Measurements from ENCODE around the gene PARD3B.

PARD3B gene

GRCh38 chr2:204542982-204543608 lies 2.2 kb upstream of the PARD3B start:
- DNase-seq (ENCODE audit: low read depth): no peak

GRCh38 chr2:204545861-204546735 lies 823 bp downstream of the PARD3B start:
- DNase-seq (ENCODE audit: low read depth): no peak

GRCh38 chr2:204550751-204551511 lies 5.7 kb downstream of the PARD3B start:
- peak; percentile 87 for DNase-seq (ENCODE audit: low read depth)

GRCh38 chr2:204551512-204551863 lies 6.2 kb downstream of the PARD3B start:
- DNase-seq (ENCODE audit: low read depth): no peak

GRCh38 chr2:204557604-204558003 lies 12.3 kb downstream of the PARD3B start:
- DNase-seq (ENCODE audit: low read depth): no peak

GRCh38 chr2:204559358-204559757 lies 14.1 kb downstream of the PARD3B start:
- peak; percentile 67 for DNase-seq (ENCODE audit: low read depth)

GRCh38 chr2:204560902-204561301 lies 15.6 kb downstream of the PARD3B start:
- DNase-seq (ENCODE audit: low read depth): no peak

GRCh38 chr2:204561771-204562170 lies 16.5 kb downstream of the PARD3B start:
- DNase-seq (ENCODE audit: low read depth): no peak

GRCh38 chr2:204566439-204566838 lies 21.2 kb downstream of the PARD3B start:
- no peak for DNase-seq (ENCODE audit: low read depth)

- no peak for DNase-seq (ENCODE audit: low read depth)
Measured at GRCh38 chr2:204570421-204570820, 25.1 kb downstream of the PARD3B start.

- no peak for DNase-seq (ENCODE audit: low read depth)
Measured at GRCh38 chr2:204571041-204571440, 25.8 kb downstream of the PARD3B start.

- no peak for DNase-seq (ENCODE audit: low read depth)
Measured at GRCh38 chr2:204571911-204572310, 26.6 kb downstream of the PARD3B start.

GRCh38 chr2:204573221-204573620 lies 27.9 kb downstream of the PARD3B start:
- DNase-seq (ENCODE audit: low read depth): no peak

- DNase-seq (ENCODE audit: low read depth): no peak
Measured at GRCh38 chr2:204574486-204574885, 29.2 kb downstream of the PARD3B start.

- DNase-seq (ENCODE audit: low read depth): no peak
Measured at GRCh38 chr2:204575463-204575862, 30.2 kb downstream of the PARD3B start.

GRCh38 chr2:204576362-204576979 lies 31.2 kb downstream of the PARD3B start:
- no peak for DNase-seq (ENCODE audit: low read depth)

- DNase-seq (ENCODE audit: low read depth): no peak
Measured at GRCh38 chr2:204578928-204579598, 33.8 kb downstream of the PARD3B start.

- no peak for DNase-seq (ENCODE audit: low read depth)
Measured at GRCh38 chr2:204581946-204582345, 36.7 kb downstream of the PARD3B start.

GRCh38 chr2:204583773-204584172 lies 38.5 kb downstream of the PARD3B start:
- no peak for DNase-seq (ENCODE audit: low read depth)

- DNase-seq (ENCODE audit: low read depth): no peak
Measured at GRCh38 chr2:204585930-204586329, 40.7 kb downstream of the PARD3B start.

GRCh38 chr2:204586444-204587180 lies 41.3 kb downstream of the PARD3B start:
- no peak for DNase-seq (ENCODE audit: low read depth)

Data from GM04503 (cell line).